Omental fat pad (tissue), 4 donors: ENCODE data around the gene GNG2. TPM values are rescaled to one million over a fixed set of nuclear protein-coding genes. Genes with fewer than 3 reads are reported as not detected.

ENCODE experiments used
- ATAC-seq: fragments of 150-250 bp; one replicate; pipeline ENCODE4 v1.9.1; 2016; ENCODE audit warnings: mild to moderate bottlenecking, moderate library complexity; ENCODE audit not compliant: low FRiP score
- DNase-seq: peaks from one replicate; pipeline ENCODE4 v3.0.0-alpha.2; 2019; ENCODE audit warnings: low spot score
- total RNA-seq, 4 donors: library from RNA; depleted of rRNA; stranded (reverse); fragments of >200 nt; gene quantifications; one replicate each; pipeline ENCODE4 v1.1.0, GENCODE V29; 2016
- TF ChIP-seq, protein P1 (sequence below), 3 donors: fragments of 450-650 bp; IDR thresholded peaks; one replicate each; pipeline ENCODE4 v1.5.1; 2016 to 2017; ENCODE audit warnings: antibody characterized with exemption in 3 of 3, mild to moderate bottlenecking in 3 of 3, moderate library complexity in 2 of 3

Gene GNG2
- total RNA-seq, 4 donors from 2014 or later, result 40.7 to 85.6 (median 54.0) TPM

DNA sequence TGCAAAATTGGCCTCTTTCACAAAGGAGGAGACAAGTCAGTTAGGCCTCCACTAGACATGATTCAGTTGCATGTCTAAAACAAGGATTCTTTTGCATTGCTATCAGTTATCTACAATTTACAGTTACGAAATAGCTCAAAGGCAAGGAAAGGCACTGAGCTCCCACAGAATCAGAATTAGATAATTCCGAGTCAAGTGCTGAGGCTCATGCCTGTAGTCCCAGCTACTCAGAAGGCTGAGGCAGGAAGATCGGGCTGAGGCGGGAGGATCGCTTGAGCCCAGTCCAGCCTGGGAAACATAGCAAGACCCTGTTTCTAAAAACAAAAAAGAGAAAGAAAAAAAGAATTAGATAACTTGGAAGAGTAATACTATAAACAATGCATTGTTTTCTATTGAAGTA is 116.7 kb downstream of the GNG2 start:
- no peak for ATAC-seq
- DNase-seq, result no peak
- TF ChIP-seq, protein P1, sequence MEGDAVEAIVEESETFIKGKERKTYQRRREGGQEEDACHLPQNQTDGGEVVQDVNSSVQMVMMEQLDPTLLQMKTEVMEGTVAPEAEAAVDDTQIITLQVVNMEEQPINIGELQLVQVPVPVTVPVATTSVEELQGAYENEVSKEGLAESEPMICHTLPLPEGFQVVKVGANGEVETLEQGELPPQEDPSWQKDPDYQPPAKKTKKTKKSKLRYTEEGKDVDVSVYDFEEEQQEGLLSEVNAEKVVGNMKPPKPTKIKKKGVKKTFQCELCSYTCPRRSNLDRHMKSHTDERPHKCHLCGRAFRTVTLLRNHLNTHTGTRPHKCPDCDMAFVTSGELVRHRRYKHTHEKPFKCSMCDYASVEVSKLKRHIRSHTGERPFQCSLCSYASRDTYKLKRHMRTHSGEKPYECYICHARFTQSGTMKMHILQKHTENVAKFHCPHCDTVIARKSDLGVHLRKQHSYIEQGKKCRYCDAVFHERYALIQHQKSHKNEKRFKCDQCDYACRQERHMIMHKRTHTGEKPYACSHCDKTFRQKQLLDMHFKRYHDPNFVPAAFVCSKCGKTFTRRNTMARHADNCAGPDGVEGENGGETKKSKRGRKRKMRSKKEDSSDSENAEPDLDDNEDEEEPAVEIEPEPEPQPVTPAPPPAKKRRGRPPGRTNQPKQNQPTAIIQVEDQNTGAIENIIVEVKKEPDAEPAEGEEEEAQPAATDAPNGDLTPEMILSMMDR (IDR thresholded peaks at IDR 0.05), result no peak

DNA sequence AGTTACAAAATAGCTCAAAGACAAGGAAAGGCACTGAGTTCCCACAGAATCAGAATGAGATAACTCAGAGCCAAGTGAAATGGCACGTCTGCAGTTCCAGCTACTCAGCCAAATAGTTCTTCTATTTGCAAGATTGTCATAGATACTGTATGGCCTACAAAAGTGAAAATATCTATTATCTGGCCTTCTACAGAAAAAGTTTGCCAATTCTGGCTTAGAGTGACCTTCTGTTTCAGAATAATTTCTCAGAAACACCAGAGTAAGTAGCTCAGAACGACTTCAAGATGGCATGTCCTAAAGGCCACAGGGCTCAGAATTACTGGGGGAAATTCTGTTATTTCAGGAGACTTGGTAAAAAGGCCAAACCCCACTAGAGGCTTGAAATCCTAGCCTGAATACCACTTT is 118.3 kb downstream of the GNG2 start:
- DNase-seq, result no peak
- ATAC-seq, result no peak
- TF ChIP-seq, protein P1 (IDR thresholded peaks at IDR 0.05), result no peak

DNA sequence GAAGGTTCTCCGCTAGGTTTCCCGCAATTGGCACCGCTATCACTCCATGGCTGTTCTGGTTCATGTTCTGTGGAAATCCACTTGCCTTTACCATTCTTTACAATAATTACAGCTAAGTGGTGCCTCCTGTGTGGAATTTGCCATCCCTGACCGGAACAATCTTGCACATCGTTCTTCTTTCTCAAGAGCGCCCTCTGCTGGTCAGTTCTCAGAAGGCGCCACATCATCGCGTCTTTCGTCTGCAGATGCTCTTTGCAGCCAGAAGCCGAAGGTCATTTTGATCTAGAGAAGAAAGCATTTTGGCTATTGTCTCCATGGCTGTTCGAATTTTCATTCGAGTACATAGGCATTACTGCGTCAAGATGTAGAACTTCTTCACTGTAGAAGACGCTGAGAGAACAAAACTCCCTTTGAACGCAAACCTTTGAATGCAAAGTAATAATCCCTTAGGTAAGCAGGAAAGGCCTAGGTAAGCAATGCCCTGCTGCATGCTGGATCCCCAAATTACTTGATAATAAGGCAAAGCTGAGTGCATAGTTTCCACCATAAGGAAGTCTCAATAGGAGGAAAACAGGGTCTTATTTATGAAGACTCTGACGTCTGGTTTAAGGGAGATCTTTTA is 118.8 kb downstream of the GNG2 start:
- TF ChIP-seq, protein P1 (IDR thresholded peaks at IDR 0.05), result peak in 2 of 3 donors; percentile 61 to 62
- DNase-seq (peak; percentile 95), ATAC-seq (peak; percentile 63)

DNA sequence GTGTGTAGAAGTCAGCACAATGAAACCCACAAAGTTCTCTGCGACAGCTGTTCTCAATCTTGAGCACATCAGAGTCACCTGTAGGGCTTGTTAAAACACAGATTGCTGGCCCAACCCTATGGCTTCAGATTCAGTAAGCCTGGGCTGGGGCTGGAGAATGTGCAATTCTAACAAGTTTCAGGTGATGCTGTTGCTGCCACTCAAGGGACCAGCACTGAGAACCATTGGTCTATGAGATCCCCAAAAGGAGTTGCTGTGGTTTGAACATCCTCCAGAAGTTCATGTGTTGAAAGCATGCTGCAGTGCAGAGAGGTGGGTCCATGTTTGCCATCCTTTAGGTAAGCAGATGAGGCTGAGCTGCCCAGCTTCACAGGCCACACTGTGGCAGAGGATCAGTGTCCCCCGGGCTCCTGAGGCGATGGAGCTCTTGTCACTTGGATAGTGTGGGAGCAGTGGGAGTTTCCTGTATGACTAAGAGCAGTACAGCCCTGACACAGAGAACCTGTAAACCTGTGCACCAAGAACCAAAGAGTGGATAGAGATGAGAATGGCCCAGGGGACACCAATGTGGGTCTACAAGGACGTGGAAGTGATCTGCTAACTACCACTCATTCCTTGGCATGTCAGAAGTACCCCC is 120.9 kb downstream of the GNG2 start:
- DNase-seq (no peak), ATAC-seq (no peak)
- TF ChIP-seq, protein P1 (IDR thresholded peaks at IDR 0.05), result no peak

DNA sequence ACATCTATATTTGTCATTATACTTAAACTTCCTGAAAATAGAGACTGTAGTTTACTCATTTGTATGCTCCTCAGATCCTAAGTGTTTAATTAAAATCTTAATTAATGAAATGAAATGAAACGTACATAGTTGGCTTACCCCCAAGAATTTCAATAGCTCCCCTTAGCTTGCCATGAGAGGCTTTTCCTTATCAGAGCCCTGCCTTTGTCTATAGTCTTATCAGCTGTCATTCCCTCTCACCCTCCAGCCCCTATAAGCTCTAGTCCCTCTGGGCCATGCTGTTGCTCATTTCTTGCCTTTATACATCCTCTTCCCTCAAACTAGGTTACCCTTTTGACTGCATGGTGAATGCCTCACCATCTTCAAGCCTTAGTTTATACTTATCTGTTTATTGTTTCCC is 127.8 kb downstream of the GNG2 start:
- DNase-seq (no peak), ATAC-seq (no peak)
- TF ChIP-seq, protein P1 (IDR thresholded peaks at IDR 0.05), result no peak

DNA sequence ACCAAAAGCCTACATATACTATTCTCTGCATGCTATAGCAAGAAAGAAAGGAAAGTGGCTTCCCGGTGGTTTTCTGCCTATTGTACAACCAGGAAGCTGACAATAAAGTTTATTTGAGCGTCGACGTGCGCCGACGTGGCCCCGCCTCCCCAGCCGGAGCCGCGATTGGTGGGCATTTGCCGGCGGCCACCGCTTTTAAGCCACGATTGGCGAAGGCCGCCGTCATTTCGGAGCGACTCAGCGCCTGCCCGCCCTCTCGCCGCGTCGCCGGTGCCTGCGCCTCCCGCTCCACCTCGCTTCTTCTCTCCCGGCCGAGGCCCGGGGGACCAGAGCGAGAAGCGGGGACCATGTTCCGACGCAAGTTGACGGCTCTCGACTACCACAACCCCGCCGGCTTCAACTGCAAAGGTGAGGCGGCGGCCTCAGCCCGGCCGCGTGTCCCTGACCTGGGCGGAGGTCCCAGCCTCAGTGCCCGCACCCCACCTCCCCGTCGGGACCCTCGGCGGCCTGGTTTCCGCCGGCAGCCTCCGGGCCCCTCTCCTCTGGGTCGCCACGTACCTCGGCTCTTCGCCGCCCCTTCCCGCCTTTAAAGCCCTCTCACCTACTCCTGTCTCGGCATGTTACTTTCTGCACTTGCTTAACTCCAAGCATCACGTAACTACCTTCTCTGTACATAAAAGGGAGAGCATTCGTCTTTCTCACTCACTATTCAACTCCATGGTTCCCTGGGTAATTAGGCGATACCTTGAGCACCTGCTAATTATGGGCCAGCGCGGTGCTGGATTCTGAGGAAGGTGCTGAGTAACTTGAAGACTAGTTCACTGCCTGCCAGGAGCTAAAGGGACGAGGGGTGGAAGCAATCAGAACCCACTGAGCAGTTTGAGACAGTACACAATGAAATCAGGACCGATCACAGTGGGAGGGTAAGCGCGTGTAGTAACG is 129.2 kb downstream of the GNG2 start, which contains the start of gene RTRAF:
TSS of gene RTRAF (plus strand) at position 254 of the 942 bp plus-strand sequence. CDS start at position 348, 94 bp downstream.
- DNase-seq, result peak; percentile 76
- TF ChIP-seq, protein P1 (IDR thresholded peaks at IDR 0.05), result no peak
- ATAC-seq, result peak; percentile 99
